ENCODE data around the gene TOPORS. TPM values are rescaled to one million over a fixed set of nuclear protein-coding genes. Genes with fewer than 3 reads are reported as not detected.
A peak's percentile ranks its signal among the peaks of the same experiment; 100 is the strongest.

TOPORS gene
- total RNA-seq, 4 donors from 2014 or later, result 12.8 to 49.3 (median 27.3) TPM

DNA sequence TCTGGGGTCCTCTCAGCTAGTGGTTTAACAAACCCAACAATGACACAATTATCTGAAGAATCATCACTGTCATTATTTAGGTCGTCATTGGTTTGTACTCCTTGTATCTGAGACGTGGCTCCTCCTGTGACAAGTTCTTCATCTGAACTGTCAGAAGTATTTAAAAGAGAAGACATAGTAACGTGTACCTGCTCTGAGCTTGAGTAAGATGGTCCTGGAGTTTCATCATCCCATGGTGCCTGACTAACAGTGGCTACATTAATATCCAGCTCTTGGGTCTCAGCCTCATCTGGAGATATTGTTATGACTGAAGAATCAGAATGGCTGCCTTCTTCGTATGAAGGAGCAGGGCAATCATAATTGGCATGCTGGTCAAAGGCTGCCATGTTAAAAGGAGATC lies 9.3 kb downstream of the TOPORS start:
- no peak for TF ChIP-seq POLR2A (IDR thresholded peaks at IDR 0.05)
- TF ChIP-seq, protein P1, sequence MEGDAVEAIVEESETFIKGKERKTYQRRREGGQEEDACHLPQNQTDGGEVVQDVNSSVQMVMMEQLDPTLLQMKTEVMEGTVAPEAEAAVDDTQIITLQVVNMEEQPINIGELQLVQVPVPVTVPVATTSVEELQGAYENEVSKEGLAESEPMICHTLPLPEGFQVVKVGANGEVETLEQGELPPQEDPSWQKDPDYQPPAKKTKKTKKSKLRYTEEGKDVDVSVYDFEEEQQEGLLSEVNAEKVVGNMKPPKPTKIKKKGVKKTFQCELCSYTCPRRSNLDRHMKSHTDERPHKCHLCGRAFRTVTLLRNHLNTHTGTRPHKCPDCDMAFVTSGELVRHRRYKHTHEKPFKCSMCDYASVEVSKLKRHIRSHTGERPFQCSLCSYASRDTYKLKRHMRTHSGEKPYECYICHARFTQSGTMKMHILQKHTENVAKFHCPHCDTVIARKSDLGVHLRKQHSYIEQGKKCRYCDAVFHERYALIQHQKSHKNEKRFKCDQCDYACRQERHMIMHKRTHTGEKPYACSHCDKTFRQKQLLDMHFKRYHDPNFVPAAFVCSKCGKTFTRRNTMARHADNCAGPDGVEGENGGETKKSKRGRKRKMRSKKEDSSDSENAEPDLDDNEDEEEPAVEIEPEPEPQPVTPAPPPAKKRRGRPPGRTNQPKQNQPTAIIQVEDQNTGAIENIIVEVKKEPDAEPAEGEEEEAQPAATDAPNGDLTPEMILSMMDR (IDR thresholded peaks at IDR 0.05), result no peak
- Histone ChIP-seq H3K36me3 (no peaks in the 10 kb centered on the region), H3K4me3 (no peak overlapping the region), H3K27me3 (no peaks in the 10 kb centered on the region), H3K4me1 (no peaks in the 10 kb centered on the region), H3K27ac (no peak overlapping the region), H3K9me3 (no peaks in the 10 kb centered on the region)
- DNase-seq, result no peak
- intact Hi-C loops (cut with DNase I; ENCODE audit: low total_unique reads), result no loop called here

DNA sequence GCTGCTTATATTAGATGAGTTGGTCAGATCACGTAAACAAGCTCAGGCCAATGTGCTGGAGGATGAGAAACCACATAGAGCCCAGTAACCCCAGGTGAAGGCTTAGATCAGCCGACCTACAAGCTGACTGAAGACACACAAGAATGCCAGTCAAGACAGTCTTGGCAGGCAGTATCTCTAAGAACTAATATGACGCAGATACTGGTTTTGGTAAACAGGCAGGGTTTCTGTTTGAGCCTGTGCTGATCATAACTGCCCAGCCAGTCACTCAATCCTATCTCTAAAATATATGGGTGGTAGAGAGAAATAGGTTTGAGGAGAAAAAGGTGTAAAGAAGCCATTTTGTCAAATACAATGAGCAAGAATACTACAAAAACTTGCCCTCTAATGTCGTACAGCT lies 18.6 kb downstream of the TOPORS start:
- Histone ChIP-seq H3K4me1 (no peaks in the 10 kb centered on the region), H3K9me3 (no peaks in the 10 kb centered on the region), H3K27me3 (no peaks in the 10 kb centered on the region), H3K36me3 (no peaks in the 10 kb centered on the region), H3K4me3 (no peak overlapping the region), H3K27ac (no peak overlapping the region)
- TF ChIP-seq, protein P1 (IDR thresholded peaks at IDR 0.05), result no peak
- TF ChIP-seq POLR2A (IDR thresholded peaks at IDR 0.05), result no peak
- intact Hi-C loops (cut with DNase I; ENCODE audit: low total_unique reads), result no loop called here
- DNase-seq, result no peak

DNA sequence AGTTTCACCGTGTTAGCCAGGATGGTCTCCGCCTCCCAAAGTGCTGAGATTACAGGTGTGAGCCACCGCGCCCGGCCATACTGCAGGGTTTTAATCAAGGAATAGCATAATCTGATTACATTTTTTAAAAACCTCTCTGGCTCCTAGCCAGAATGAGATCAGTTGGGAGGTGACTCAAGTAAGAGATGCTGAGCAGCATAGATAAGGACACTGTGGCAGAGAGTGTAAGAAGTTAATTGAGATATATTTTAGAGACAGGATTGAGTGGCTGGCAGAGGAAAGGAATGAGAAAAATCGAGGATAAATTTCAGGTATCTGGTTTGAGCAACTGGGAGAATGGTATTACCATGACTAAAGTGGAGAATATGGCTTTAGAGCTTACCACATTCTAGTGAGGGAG lies 19.1 kb downstream of the TOPORS start:
- Histone ChIP-seq H3K4me1 (no peaks in the 10 kb centered on the region), H3K9me3 (no peaks in the 10 kb centered on the region), H3K27me3 (no peaks in the 10 kb centered on the region), H3K36me3 (no peaks in the 10 kb centered on the region), H3K4me3 (no peak overlapping the region), H3K27ac (no peak overlapping the region)
- intact Hi-C loops (cut with DNase I; ENCODE audit: low total_unique reads), result no loop called here
- TF ChIP-seq, protein P1 (IDR thresholded peaks at IDR 0.05), result no peak
- TF ChIP-seq POLR2A (IDR thresholded peaks at IDR 0.05), result no peak
- DNase-seq, result no peak

DNA sequence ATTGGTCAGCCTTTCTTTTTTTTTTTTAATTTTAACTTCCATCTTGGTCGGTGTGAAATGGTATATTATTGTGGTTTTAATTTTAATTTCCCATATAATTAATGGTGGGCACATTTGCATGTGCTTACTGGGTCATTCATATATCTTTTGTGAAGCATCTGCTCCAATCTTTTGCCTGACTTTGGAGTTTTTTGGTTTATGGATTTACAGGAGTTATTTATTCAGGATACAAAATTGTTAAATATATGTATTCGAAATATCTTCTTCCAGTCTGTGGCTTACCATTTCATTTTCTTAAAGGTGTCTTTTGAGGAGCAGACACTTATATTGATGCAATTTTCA lies 25.7 kb downstream of the TOPORS start:
- Histone ChIP-seq H3K9me3 (no peaks in the 10 kb centered on the region), H3K36me3 (no peaks in the 10 kb centered on the region), H3K4me1 (peaks cover 0 to 3% of the 10 kb centered on the region in 2 donors), H3K4me3 (peak overlapping the region; percentile 54 to 77), H3K27ac (peak overlapping the region; percentile 77 to 98), H3K27me3 (no peaks in the 10 kb centered on the region)
- TF ChIP-seq, protein P1 (IDR thresholded peaks at IDR 0.05), result no peak
- TF ChIP-seq POLR2A (IDR thresholded peaks at IDR 0.05), result no peak
- intact Hi-C loops (cut with DNase I; ENCODE audit: low total_unique reads), result no loop called here
- no peak for DNase-seq

DNA sequence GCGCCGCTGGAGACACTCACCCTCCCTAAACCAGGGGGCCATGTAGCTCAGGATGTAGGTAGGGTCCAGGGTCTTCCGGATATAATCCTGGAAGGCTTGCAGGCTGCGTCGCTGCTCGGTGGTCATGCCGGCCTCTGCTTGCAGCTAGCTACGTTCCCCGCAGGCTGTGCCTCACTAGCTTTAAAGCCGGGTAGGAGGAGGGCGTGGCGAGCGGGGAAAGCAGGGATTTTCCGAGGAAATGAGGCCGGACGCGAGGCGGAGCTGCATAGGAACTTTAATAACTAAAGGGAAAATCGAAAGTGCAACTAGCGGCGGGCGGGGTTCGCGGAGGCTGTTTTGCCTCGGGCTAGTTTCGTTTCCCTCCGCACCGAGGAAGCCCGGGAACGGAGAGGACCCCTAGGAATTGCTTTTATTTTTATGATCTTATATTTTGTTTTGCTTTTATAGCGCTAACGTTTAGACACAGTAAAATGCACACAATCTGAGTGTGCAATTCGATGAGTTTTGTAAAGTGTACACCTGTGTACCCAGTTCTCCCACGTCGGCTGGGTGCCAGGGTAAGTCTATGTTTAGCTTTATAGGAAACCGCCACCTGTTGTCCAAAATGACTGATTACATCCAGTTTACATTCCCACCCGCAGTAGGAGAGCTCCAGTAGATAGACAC lies 26.2 kb downstream of the TOPORS start, which contains the start of gene RIGI:
TSS of gene RIGI (minus strand) at position 156 of the 666 bp plus-strand sequence. CDS start at position 126, 30 bp downstream.
- peaks cover 0 to 3% of the 10 kb centered on the region in 2 donors for H3K4me1 ChIP-seq
- H3K27me3 ChIP-seq, result no peaks in the 10 kb centered on the region
- TF ChIP-seq POLR2A (IDR thresholded peaks at IDR 0.05), result peak; percentile 57 to 66
- TF ChIP-seq, protein P1 (IDR thresholded peaks at IDR 0.05), result peak; percentile 23 to 39 (median 28)
- H3K4me3 ChIP-seq, result peak within 1 kb of the TSS; percentile 54 to 77
- no peaks in the 10 kb centered on the region for H3K36me3 ChIP-seq
- intact Hi-C loops (cut with DNase I; ENCODE audit: low total_unique reads), result no loop called here
- H3K27ac ChIP-seq, result peak within 1 kb of the TSS; percentile 77 to 98
- H3K9me3 ChIP-seq, result no peaks in the 10 kb centered on the region
- DNase-seq, result peak; percentile 93 to 95
